ENCODE results near the gene DOCK10. TPM values are rescaled to one million over a fixed set of nuclear protein-coding genes. Genes with fewer than 3 reads are reported as not detected.

Gene DOCK10
- total and polyA plus RNA-seq, 8 donors, result 0.89 to 33.8 (median 3.2) TPM

DNA sequence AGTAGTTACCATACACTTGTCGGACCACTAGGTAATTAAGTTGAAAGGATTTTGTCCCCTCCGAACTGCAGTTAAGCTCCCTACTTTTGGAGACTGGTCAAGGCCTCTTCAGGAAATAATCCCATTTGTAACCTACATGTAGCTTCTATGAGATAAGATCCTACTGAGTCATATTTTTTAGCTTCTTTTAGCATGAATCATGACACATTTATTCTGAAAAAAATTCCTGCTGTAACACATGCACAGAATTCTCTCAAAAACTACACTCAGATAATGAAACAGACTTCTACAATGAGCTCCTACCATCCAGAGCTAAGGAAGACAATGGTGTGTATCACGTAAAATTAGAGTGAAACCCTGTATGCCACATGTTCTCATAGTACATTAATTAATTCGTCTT lies 225.5 kb downstream of the DOCK10 start:
- H3K4me3 ChIP-seq, result no peak overlapping the region
- H3K36me3 ChIP-seq, result peaks cover 0 to 13% (median 0%) of the 10 kb centered on the region in 4 donors
- no peak for DNase-seq
- H3K4me1 ChIP-seq, result no peaks in the 10 kb centered on the region
- intact Hi-C loops (cut with DNase I; ENCODE audit: low total_unique reads), result no loop called here
- 69 to 98% (median 91%) methylated on average over 4 of the region's 4 CpGs for WGBS, 5 donors
- no peaks in the 10 kb centered on the region for H3K27me3 ChIP-seq
- H3K9me3 ChIP-seq, result no peaks in the 10 kb centered on the region
- TF ChIP-seq, protein P1, sequence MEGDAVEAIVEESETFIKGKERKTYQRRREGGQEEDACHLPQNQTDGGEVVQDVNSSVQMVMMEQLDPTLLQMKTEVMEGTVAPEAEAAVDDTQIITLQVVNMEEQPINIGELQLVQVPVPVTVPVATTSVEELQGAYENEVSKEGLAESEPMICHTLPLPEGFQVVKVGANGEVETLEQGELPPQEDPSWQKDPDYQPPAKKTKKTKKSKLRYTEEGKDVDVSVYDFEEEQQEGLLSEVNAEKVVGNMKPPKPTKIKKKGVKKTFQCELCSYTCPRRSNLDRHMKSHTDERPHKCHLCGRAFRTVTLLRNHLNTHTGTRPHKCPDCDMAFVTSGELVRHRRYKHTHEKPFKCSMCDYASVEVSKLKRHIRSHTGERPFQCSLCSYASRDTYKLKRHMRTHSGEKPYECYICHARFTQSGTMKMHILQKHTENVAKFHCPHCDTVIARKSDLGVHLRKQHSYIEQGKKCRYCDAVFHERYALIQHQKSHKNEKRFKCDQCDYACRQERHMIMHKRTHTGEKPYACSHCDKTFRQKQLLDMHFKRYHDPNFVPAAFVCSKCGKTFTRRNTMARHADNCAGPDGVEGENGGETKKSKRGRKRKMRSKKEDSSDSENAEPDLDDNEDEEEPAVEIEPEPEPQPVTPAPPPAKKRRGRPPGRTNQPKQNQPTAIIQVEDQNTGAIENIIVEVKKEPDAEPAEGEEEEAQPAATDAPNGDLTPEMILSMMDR (IDR thresholded peaks at IDR 0.05), result no peak
- TF ChIP-seq POLR2A (IDR thresholded peaks at IDR 0.05), result no peak
- TF ChIP-seq EP300 (IDR thresholded peaks at IDR 0.05), result no peak
- no peak for TF ChIP-seq POLR2AphosphoS5 (IDR thresholded peaks at IDR 0.05)
- no peak overlapping the region for H3K27ac ChIP-seq

DNA sequence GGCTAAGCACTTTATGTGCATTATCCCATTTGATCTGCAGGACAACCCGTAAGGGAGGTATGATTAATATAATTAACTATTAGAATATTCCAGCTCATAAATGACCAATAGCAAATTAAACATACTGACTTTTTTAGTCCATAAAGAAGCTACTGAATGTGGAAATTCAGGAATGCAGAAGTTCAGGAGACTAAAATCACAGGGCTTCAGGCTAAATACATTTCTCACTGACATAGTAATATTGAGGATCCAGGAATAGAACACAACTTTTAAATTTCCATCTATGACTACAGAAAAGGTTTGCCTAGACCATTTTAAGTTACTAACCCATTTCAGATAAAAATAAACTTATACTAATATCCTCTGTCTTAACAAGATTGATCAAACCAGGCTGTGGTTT lies 228.7 kb downstream of the DOCK10 start:
- WGBS, 5 donors, result 87 to 100% (median 94%) methylated on average over 1 of the region's 1 CpG
- TF ChIP-seq POLR2AphosphoS5 (IDR thresholded peaks at IDR 0.05) (no peak), EP300 (IDR thresholded peaks at IDR 0.05) (no peak), POLR2A (IDR thresholded peaks at IDR 0.05) (no peak)
- TF ChIP-seq, protein P1 (IDR thresholded peaks at IDR 0.05), result no peak
- intact Hi-C loops (cut with DNase I; ENCODE audit: low total_unique reads), result no loop called here

DNA sequence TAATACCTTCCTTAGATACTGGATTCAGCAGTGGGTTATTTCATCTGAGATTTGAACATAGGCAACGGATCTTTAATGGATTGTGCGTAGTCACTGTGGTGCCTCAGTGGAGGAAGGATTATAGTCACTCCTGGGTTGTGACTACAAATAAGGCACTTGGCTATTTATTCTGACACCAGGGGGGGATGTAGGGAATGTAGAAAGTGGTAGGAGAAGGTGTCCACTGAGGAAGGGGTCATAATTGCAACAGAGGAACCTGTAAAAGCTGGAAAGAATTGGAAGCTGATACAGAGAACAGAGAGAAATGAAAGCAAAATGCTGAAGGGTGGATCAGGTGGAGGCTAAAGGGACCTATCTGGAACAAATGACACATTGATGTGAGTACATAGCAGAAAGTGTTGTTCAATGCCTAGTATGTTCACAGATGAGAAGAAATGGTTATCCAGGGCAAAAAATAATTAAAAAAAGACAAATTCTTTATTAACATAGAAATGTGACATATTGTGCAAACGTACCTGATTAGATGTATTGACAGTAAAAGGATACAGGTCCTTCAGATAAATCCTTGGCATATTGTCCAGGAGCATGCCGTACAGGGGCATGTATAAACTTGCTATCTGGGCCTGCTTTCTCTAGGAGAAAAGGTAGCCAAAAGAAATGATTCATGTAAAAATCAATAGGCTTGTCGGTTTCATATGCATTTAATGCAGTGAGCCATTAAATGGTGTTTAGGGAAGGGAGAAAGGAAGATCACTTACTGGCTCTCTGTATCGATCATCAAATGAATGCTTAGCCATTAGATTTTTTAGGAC lies 234.9 kb downstream of the DOCK10 start:
- H3K36me3 ChIP-seq, result peaks cover 0 to 27% (median 7%) of the 10 kb centered on the region in 4 donors

More for the DNA sequence above, 228.7 kb downstream of the DOCK10 start:
- Histone ChIP-seq H3K27me3 (no peaks in the 10 kb centered on the region), H3K4me1 (no peaks in the 10 kb centered on the region), H3K36me3 (peaks cover 0 to 13% (median 0%) of the 10 kb centered on the region in 4 donors), H3K4me3 (no peak overlapping the region), H3K27ac (no peak overlapping the region), H3K9me3 (no peaks in the 10 kb centered on the region)
- DNase-seq, result no peak

DNA sequence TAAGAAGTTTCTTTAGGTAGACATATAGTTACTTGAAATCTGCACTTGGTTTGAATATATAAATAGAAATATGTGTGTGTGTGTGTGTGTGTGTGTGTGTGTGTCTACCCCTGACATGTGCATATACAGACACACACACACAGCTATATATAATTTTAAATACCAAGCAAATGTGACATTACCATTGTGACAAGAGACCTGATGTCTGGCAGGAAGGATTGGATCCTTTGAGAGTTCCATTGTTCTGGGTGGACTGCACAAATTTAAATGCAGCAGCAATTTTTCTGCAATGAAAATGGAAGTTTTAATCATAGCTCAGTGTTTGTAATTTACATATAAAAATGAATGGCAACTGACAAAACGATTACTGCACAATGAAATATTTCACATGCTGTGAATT lies 238.3 kb downstream of the DOCK10 start:
- Histone ChIP-seq H3K27ac (no peak overlapping the region), H3K4me1 (no peaks in the 10 kb centered on the region), H3K4me3 (no peak overlapping the region), H3K27me3 (no peaks in the 10 kb centered on the region), H3K36me3 (peaks cover 0 to 46% (median 14%) of the 10 kb centered on the region in 4 donors), H3K9me3 (no peaks in the 10 kb centered on the region)
- TF ChIP-seq POLR2AphosphoS5 (IDR thresholded peaks at IDR 0.05), result no peak
- TF ChIP-seq, protein P1 (IDR thresholded peaks at IDR 0.05), result no peak
- TF ChIP-seq EP300 (IDR thresholded peaks at IDR 0.05), result no peak
- TF ChIP-seq POLR2A (IDR thresholded peaks at IDR 0.05), result no peak
- WGBS, 5 donors, result 75 to 94% (median 87%) methylated on average over 1 of the region's 1 CpG
- intact Hi-C loops (cut with DNase I; ENCODE audit: low total_unique reads), result no loop called here
- no peak for DNase-seq

More for the DNA sequence above, 234.9 kb downstream of the DOCK10 start:
- no peak for DNase-seq
- H3K4me1 ChIP-seq, result no peaks in the 10 kb centered on the region
- no peaks in the 10 kb centered on the region for H3K27me3 ChIP-seq
- TF ChIP-seq POLR2A (IDR thresholded peaks at IDR 0.05), result no peak
- TF ChIP-seq EP300 (IDR thresholded peaks at IDR 0.05), result no peak
- no peak overlapping the region for H3K27ac ChIP-seq
- no peak overlapping the region for H3K4me3 ChIP-seq
- no peaks in the 10 kb centered on the region for H3K9me3 ChIP-seq
- WGBS, 5 donors, result 69 to 86% (median 73%) methylated on average over 6 of the region's 6 CpGs
- intact Hi-C loops (cut with DNase I; ENCODE audit: low total_unique reads), result no loop called here

GRCh38 chr2:224802407-224802806 lies 239.9 kb downstream of the DOCK10 start:
- intact Hi-C loops (cut with DNase I; ENCODE audit: low total_unique reads), result no loop called here
- WGBS, 5 donors, result 57 to 74% (median 63%) methylated on average over 1 of the region's 1 CpG

More at GRCh38 chr2:224802407-224802806, 239.9 kb downstream of the DOCK10 start:
- no peak overlapping the region for H3K4me3 ChIP-seq
- peaks cover 0 to 54% (median 14%) of the 10 kb centered on the region in 4 donors for H3K36me3 ChIP-seq
- no peak overlapping the region for H3K27ac ChIP-seq
- DNase-seq, result peak in 1 of 2 donors; percentile 9
- H3K9me3 ChIP-seq, result no peaks in the 10 kb centered on the region
- no peaks in the 10 kb centered on the region for H3K4me1 ChIP-seq
- TF ChIP-seq EP300 (IDR thresholded peaks at IDR 0.05), result no peak
- TF ChIP-seq, protein P1 (IDR thresholded peaks at IDR 0.05), result no peak
- TF ChIP-seq POLR2AphosphoS5 (IDR thresholded peaks at IDR 0.05), result no peak
- no peak for TF ChIP-seq POLR2A (IDR thresholded peaks at IDR 0.05)
- H3K27me3 ChIP-seq, result no peaks in the 10 kb centered on the region

Data from stomach (tissue), 9 donors.